ENCODE measurements around the gene PAK6. TPM values are rescaled to one million over a fixed set of nuclear protein-coding genes. Genes with fewer than 3 reads are reported as not detected.

The PAK6 gene
- total RNA-seq, 1 experiment from 2014 or later: not detected

- in situ Hi-C loops (cut with HindIII; ENCODE audit: low pct_unique_long_range_greater_than_20kb, low sequenced_read_pairs): no loop called here
- no peak for DNase-seq (ENCODE audit: low read depth, low spot score)
Observed at GRCh38 chr15:40239693-40240618, 1.1 kb downstream of the PAK6 start.

DNA sequence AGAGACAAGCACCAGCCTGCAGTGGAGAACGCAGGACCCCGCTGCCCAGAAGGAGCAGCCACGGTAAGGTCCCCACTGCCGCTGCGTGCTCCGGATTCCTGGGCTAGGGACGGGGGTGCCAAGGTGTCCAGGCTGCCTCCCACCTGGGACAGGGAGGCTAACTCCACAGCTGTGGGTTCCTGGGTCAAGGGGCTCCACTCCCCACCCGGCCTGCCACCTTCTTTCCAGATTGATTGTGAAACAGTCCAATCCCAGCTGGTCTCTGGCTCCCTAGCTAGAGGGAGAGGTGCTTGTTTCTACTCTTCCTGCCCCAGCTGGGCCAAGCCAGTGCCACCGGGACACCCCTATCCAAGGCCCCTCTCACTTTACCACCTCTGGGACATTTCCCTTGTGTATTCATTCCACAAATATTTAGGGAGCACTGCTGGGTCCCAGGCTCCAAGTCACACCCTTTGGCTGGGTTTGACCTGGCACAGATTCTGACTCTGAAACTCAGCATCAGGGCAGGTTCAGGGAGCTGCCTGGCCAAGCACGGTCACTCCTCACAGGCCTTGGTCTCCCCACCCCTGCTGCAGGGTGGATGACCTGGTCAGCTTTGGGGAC lies 1.9 kb downstream of the PAK6 start:
- DNase-seq (ENCODE audit: low read depth, low spot score): no peak
- in situ Hi-C loops (cut with HindIII; ENCODE audit: low pct_unique_long_range_greater_than_20kb, low sequenced_read_pairs): no loop called here

DNA sequence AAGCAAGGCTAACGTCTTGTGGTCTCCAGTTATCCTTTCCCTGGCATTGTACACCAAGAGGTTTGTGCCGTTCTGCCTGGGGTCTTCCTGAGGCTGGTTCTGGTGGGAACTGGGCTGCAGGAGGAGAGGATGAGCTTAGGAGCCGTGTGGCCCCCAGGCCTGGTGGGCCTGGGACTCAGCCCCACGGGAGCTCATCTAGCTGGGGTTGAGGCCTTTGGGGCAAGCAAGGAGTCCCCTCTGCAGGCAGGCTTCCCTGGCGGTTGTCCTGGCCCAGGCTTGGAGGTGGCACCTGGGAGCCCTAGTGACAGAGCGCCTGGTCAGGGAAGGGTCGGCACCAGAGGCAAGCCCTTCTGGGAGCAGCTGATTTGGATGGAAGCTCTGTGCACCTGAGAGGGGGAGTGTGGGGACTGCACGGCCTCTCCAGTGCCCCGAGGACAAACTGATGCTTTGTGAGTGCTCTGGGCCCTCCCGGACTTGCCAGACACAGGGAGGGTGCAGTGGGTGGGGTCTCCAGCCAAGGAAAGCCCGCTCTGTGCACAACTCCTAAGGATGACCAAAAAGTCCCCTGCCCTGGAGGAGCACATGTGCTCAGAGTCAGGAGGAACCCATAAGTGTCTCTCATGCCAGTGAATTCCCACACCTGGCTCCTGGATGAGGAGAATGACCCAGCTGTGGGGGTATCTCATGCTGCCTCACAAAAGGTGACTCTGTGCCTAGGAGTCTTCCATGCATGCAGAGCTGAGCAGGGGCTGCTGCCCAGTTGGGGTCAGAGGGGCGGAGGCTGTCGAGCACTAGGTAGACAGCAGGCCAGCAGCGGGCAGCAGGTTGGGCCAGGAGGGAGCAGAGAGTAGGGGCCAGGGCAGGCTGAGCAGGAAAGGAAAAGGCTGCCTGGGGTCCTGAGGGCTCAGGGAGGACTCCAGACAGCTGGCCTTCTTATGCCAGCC lies 2.7 kb downstream of the PAK6 start:
- DNase-seq (ENCODE audit: low read depth, low spot score): no peak
- in situ Hi-C loops (cut with HindIII; ENCODE audit: low pct_unique_long_range_greater_than_20kb, low sequenced_read_pairs): no loop called here

DNA sequence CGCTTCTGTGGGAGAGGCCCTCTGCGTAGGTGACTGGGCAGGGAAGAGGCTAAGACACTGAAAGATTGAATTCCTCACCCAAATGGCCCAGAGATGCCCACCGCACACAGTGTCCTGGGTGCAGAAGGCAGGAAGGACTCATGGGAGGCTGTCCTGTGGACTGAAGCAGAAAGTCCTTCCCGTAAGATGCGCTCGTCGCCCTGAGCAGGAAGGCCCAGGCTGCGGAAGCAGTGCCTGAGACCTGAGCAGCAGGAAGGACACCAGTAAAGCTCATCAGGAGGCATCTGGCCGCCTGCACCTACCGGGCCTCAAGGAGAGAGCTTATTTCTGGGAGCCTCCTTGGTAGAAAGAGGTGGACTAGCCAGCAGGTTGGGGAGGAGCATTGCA lies 3.3 kb downstream of the PAK6 start:
- no peak for DNase-seq (ENCODE audit: low read depth, low spot score)
- in situ Hi-C loops (cut with HindIII; ENCODE audit: low pct_unique_long_range_greater_than_20kb, low sequenced_read_pairs): no loop called here

DNA sequence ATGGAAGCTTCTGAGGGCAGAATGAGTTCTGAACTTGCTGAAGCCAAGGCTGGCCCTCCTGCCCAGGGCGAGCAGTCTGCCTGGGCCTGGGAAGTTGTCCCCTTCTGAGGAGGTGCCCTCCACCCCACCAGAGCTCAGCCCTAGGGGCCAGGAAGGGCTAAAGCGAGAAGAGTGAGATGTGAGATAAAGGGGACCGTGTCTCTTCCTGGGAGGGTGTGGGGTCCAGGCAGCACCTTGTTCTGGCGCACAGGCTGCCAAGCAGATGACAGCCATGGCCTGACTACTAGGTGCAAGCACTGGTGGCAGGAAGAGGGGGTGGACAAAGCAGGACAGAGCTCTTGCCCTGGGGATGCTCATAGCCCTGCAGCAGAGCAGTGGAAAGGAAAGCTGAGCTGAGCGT lies 3.7 kb downstream of the PAK6 start:
- DNase-seq (ENCODE audit: low read depth, low spot score): no peak
- in situ Hi-C loops (cut with HindIII; ENCODE audit: low pct_unique_long_range_greater_than_20kb, low sequenced_read_pairs): no loop called here

DNA sequence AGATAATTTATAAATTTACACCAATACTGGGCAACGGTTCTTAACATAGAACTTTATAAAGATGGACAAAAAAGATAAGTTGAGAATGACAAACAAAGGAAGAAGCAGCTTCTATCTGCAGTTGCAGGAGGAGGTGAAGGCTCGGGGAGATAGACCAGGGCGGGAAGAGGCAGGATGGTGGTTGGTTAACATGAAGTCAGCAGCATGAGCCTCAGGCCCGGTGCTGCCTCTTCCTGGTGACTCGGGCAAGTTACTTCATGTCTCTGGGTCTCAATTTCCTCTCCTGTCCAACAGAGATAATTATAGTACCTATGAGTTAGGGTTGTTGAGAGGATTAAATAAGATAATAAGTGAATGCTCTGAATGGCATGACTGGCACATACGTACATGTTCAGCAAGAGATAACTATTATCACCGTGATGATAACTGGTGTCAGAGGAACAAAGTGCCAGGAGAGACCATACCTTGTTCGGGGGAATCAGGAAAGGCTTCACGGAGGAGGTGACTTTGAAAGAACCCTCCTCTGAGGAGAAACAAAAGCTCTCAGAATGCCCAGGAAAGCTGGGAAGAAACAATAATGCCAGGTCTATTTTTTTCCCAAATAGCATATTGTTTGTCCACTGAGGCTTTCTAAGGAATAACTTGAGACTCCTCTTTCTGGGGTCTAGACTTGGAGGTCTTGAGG lies 4.4 kb downstream of the PAK6 start:
- in situ Hi-C loops (cut with HindIII; ENCODE audit: low pct_unique_long_range_greater_than_20kb, low sequenced_read_pairs): no loop called here
- no peak for DNase-seq (ENCODE audit: low read depth, low spot score)

- DNase-seq (ENCODE audit: low read depth, low spot score): no peak
- in situ Hi-C loops (cut with HindIII; ENCODE audit: low pct_unique_long_range_greater_than_20kb, low sequenced_read_pairs): no loop called here
Observed at GRCh38 chr15:40244961-40245523, 6.2 kb downstream of the PAK6 start.

DNA sequence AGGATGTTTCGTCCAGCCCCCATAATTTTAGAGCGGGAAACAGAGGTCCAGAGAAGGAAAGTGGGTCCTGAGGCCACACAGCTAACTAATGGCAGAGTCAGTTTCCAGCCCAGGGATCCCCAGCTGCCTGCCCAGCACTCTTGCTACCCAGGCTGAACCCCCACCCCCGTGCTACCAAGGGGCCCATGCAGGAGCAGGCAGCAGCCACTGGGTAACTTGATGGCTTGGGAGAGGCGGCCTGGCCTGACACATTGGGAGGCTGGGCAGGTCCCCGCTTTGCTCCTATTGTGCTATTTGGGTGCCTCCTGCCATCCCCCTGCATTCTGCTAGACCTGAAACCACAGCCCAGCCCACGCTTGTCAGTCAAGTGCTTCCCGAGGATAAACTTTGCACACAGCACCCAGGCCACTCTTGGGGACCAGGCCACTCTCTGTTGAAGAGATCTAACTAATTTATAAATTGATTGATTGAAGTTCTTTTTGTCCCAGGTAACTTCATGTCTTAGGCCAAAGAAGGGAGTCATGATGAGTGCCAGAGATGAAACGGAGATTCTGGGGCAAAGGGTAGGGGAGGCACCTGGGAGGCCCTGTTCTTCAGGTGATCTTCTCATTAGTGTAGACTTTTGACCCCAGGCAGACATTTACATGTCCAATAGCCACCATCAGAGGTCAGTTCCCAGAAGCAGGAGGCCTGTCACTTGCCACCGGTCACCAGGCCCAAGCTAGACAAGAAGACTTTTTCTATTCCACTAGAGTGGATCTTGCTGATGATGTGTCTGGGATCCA lies 7.0 kb downstream of the PAK6 start:
- DNase-seq (ENCODE audit: low read depth, low spot score): no peak
- in situ Hi-C loops (cut with HindIII; ENCODE audit: low pct_unique_long_range_greater_than_20kb, low sequenced_read_pairs): no loop called here

DNA sequence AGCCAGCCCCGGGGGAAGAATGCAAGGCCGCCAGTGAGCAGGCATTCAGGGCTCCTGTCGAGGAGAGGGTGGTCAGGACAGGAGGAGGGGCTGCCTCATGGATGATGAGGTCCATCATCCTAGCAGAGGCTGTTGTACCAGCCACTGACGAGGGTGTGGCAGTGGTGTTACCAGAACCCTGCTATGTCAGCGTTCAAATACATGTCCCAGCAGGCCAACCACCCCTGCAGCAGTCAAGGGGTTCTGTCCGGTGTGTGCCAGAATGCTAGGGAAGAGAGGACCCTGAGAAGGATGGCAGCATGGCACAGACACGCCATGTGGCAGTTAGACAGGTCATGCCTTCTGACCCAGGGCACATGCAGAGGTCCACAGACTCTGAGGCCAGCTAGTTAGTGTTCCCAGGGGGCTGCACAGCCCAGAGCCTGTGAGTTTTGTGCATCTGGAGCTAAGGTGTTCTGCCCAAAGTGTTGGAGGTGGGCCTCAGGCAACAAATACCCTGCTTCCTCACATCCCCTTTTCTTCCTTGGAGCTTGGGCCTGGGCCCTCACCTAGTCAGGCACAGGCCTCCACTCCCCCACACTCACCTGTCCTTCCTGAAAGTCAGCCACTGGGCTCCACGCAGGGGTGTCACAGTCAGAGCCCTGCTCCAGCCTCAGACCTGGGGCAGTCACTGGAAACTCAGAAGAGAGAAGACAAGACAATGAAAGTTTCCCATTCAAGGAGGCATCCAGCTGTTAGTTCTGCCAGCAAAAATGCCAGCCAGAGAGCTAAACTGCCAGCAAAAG lies 7.8 kb downstream of the PAK6 start:
- no peak for DNase-seq (ENCODE audit: low read depth, low spot score)
- in situ Hi-C loops (cut with HindIII; ENCODE audit: low pct_unique_long_range_greater_than_20kb, low sequenced_read_pairs): no loop called here

- DNase-seq (ENCODE audit: low read depth, low spot score): no peak
- in situ Hi-C loops (cut with HindIII; ENCODE audit: low pct_unique_long_range_greater_than_20kb, low sequenced_read_pairs): no loop called here
Observed at GRCh38 chr15:40247406-40247971, 8.6 kb downstream of the PAK6 start.

- no peak for DNase-seq (ENCODE audit: low read depth, low spot score)
- in situ Hi-C loops (cut with HindIII; ENCODE audit: low pct_unique_long_range_greater_than_20kb, low sequenced_read_pairs): no loop called here
Observed at GRCh38 chr15:40248006-40248783, 9.3 kb downstream of the PAK6 start.

DNA sequence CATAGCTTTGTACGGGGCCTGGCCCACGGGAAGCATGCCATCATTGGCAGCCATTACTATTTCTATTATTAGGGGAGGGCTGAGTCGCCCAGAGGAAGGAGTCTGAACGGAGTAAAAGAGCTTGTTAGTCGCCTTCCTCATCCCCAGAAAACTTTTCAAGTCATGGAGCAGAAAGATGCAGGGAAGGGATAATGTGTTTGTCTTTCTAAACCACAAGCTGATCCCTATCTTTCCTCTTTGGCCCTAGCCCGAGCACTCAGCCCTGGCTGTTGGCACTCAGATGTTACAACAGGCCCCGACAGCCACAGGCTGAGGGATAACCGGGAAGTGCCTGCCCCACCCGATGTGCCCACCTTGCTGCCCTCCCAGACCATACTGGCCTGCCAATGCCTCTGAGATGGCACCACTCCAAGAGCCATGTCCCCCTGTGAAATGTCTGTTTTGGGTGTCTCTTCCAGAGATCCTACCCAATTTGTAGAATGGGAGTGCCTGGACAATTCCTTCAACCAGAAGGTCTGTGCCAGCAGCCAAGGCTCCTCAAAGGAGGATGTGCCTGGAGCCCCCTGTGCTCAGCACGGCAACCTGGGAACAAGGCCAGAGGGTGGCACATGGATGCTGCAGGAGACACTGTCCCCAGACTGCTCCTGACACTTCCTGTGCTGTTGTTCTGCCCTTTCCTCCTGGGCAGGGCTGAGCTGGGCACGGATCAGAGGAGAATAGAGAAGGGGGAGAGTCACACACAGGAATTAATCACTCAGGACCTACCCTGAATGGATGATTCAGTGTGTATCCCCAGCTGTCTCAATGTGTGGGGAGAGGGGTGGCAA lies 10.8 kb downstream of the PAK6 start:
- in situ Hi-C loops (cut with HindIII; ENCODE audit: low pct_unique_long_range_greater_than_20kb, low sequenced_read_pairs): no loop called here
- no peak for DNase-seq (ENCODE audit: low read depth, low spot score)

DNA sequence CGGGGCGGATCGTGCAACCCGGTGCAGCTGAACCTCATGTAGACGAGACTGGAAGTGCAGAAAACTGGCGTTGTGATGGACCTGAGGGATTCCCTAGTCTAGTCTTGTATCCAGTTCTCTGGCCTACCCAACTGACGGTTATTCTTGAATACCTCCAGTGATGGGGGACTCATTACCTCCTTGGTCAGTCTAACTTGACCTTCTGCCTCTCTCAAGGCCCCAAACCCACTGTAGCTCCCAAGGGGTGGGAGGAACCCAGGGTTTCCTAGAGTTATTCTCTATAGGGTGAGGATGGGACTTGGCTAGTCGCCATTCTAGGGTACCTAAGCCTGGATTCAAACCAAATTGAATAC lies 11.4 kb downstream of the PAK6 start:
- in situ Hi-C loops (cut with HindIII; ENCODE audit: low pct_unique_long_range_greater_than_20kb, low sequenced_read_pairs): no loop called here
- DNase-seq (ENCODE audit: low read depth, low spot score): no peak

GRCh38 chr15:40250771-40251483 lies 12.1 kb downstream of the PAK6 start:
- in situ Hi-C loops (cut with HindIII; ENCODE audit: low pct_unique_long_range_greater_than_20kb, low sequenced_read_pairs): no loop called here
- no peak for DNase-seq (ENCODE audit: low read depth, low spot score)

Measured in SK-MEL-5 (cell line).